Stomach (tissue), 4 donors: ENCODE results near the gene DPF3.

Experiments used
- CTCF ChIP-seq, 7 experiments: fragments of 450-650 bp in 4 of 7; fragments of 200-600 bp in 3 of 7; sonication (generic) in 3 of 7; IDR thresholded peaks; one replicate each; pipeline ENCODE4 v1.5.1; 2016 to 2019; ENCODE audit warnings: antibody characterized with exemption in 7 of 7, control low read depth in 2 of 7, mild to moderate bottlenecking in 1 of 7
- POLR2AphosphoS5 ChIP-seq, 3 donors: sonication (generic); formaldehyde crosslinking; IDR thresholded peaks; one replicate each; pipeline ENCODE4 v1.6.1; 2016; ENCODE audit warnings: antibody characterized with exemption in 3 of 3

- TF ChIP-seq POLR2AphosphoS5 (IDR thresholded peaks at IDR 0.05): no peak
- TF ChIP-seq CTCF (IDR thresholded peaks at IDR 0.05): no peak
Measured at GRCh38 chr14:72708708-72709475, 185.0 kb downstream of the DPF3 start.
